Measurements from ENCODE around the gene P2RX1.

- TF ChIP-seq CTCF (conservative IDR thresholded peaks at IDR 0.05), result no peak
- TF ChIP-seq EZH2 (IDR thresholded peaks at IDR 0.05; ENCODE audit: low read depth), result no peak
These were observed 27.1 kb upstream of the P2RX1 start for GRCh38 chr17:3943240-3943891.

Data from PC-9 (cell line).